ENCODE data around the gene MAP2K5.

MAP2K5 gene

DNA sequence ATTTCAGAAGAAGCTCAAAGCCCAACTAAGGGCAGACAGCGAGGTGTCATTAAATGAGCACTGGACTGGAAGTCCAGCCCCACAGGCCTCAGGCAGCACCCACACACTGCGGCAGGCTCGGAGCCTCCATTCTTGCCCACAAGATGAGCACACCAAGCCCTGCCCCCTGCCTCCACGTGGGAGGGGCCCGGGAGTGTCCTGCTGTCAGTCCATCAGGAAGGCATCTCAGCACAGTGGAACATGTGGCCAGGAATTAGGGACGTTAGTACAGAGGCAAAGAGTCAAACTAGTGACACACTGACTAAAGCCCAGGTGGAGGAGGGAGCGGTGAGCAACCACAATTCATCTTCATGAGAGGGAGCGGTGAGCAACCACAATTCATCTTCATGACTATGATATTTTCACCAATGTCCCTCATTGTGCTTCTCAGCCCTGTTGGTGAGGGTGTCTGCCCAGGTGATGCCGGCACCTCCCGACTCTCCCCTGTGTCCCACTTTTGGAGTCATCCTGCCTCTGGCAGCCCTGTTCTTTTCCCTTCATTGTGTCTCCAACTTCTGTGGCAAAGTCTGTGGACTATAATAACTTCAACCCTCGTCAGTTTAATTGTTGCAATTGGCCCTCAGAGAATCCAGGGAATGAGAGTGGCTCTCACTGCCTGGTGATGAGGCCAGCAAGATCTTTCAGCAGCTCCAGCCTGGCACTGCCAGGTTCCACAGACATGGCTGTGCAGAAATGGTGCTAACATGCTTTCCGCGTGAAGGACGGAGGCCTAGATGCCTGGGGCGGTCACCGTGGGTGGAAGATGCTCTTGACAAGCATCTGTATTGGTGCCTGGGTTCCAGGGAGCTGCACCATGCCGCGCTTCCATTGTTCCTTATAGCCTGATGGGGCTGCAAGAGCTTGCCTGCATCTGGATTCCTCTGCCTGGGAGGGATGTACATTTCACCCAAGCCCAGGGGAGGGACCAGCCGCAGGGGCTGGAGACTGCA is 259.7 kb downstream of the MAP2K5 start:
- no peak for DNase-seq (ENCODE audit: low read depth in 2 of 3, low spot score in 1 of 3)

GRCh38 chr15:67803299-67803698 is 260.8 kb downstream of the MAP2K5 start:
- DNase-seq (ENCODE audit: low read depth in 2 of 3, low spot score in 1 of 3): no peak

DNA sequence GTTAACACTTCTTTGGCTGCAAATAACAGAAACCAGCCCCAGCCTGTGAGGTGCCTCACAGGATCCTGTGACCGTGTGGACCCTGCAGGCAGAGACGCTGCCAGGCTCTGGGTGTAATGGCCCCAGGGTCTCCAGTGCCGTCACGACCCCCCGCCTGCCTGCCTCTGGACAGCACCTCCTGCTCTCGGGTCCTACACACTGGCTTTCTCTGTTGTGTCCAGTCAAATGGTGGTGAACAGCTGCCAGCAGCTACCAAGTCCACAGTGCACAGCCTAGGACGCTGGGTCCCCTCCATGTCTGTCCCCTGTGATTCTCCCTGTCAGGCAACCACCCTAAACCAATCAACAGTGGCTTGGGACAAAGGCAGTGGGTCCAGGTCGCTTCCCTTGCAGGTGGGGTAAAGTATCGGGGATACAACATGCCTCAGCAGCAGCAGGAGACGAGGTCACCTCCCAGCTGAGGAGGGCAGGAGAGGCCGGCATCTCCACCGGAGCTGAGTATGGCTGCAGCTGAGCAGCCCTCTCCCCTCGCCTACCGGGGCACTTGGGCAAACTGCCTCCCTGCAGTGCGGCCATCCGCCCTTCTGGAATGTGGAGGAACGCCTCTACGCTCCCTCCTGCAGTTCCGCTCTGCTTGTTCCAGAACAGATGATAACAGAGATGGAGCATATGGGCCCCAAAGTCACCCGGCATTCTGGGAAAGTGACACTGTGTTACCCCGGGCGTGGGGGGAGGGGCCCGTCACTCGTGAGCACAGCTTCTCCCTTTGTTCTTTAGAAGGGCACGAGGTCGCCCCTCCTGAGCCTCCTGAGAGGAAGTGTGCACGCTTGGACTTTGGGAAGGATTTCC is 261.7 kb downstream of the MAP2K5 start:
- DNase-seq (ENCODE audit: low read depth in 2 of 3, low spot score in 1 of 3): no peak

GRCh38 chr15:67805008-67805665 is 262.6 kb downstream of the MAP2K5 start:
- DNase-seq (ENCODE audit: low read depth in 2 of 3, low spot score in 1 of 3): no peak

DNA sequence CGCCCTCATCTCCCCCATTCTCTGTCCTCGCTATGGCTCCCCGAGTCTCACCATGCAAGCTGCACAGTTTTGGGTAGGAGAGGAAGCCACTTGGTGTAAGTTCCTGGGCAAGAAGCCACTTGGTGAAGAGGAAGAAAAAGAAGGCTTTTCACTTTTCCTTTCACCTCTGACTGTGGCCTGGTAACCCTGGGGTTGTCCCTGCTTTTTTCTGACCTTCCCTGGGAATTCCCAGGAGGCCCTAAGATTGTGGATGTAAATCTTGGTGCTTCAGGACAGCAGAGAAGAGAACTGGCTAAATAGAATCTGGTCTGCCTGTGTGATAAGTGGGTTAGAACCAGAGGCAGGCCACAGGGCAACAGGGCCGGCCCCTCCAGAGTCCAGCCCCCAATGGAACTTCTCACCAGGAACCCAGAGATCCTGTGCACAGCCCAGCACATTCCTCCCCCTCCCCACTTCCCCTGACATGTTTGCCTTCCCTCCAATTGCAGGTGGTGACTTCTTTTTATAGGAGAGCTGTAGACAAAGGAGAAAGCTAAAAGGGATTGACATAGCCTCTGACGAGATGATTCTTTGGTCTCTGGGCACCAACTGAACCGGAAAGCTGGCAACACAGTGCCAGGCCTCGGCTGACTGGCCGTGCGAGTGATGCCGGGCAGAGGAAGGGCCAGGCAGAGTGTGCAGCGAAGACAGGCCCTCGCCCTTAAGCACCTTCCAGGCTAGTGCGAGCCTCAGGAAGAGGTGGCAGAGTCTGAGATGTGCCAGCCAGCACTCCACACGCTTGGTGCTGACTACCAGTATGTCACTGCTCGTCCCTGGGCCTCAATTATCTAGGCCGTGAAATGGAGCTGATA is 263.4 kb downstream of the MAP2K5 start:
- no peak for DNase-seq (ENCODE audit: low read depth in 2 of 3, low spot score in 1 of 3)

DNA sequence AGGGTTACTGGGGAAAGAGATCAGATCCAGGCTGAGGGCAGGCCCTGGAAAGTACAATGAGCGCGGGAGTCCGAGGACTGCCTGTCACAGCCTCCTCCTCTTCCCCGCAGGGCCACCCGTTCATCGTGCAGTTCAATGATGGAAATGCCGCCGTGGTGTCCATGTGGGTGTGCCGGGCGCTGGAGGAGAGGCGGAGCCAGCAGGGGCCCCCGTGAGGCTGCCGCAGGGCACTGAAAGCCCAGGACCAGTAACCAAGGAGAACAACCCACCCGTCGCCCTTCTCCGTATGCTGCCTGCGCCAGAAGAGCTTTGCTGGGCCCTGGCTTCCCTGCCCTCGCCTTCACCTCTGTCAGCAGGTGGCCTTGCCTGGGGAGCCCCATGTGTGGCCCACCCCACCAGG is 264.0 kb downstream of the MAP2K5 start:
- no peak for DNase-seq (ENCODE audit: low read depth in 2 of 3, low spot score in 1 of 3)

GRCh38 chr15:67807141-67807540 is 264.6 kb downstream of the MAP2K5 start:
- DNase-seq (ENCODE audit: low read depth in 2 of 3, low spot score in 1 of 3): no peak

DNA sequence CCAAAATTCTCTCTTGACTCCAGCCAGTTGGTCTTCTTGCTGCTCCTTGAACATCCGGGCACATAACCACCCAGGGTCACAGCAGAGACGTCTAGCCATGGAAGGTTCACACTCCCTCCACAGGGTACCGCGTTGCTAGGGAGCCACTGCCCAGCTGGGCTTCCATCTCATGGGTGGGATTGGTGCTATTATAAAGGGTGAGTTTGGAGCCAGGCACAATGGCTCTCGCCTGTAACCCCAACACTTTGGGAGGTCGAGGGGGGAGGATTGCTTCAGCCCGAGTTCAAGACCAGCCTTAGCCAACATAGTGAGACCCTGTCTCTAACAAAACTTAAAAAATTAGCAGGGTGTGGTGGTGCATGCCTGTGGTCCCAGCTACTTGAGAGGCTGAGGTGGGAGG is 265.3 kb downstream of the MAP2K5 start:
- no peak for DNase-seq (ENCODE audit: low read depth in 2 of 3, low spot score in 1 of 3)

- DNase-seq (ENCODE audit: low read depth in 2 of 3, low spot score in 1 of 3): no peak
Measured at GRCh38 chr15:67808821-67809220, 266.3 kb downstream of the MAP2K5 start.

- DNase-seq (ENCODE audit: low read depth in 2 of 3, low spot score in 1 of 3): no peak
Measured at GRCh38 chr15:67809441-67809840, 266.9 kb downstream of the MAP2K5 start.

DNA sequence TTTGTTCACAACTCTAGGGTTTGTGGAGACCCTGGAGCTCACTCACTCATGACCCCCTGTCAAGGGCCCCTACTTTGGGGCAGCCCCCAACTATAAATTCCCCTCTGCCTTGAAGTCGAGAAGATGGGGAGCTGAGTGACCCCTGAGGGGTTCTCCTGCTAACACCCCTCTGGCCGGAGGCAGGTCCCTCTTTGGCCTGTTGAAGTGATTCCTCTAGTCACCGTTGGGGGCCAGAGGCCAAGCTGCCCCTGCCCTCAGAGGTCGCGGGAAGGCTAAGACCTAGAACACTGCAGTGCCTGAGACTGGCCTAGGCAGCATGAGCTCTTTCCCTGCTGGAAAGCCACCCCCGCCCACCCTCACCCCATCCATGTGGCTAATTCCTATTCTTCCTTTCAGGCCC is 267.4 kb downstream of the MAP2K5 start:
- no peak for DNase-seq (ENCODE audit: low read depth in 2 of 3, low spot score in 1 of 3)

DNA sequence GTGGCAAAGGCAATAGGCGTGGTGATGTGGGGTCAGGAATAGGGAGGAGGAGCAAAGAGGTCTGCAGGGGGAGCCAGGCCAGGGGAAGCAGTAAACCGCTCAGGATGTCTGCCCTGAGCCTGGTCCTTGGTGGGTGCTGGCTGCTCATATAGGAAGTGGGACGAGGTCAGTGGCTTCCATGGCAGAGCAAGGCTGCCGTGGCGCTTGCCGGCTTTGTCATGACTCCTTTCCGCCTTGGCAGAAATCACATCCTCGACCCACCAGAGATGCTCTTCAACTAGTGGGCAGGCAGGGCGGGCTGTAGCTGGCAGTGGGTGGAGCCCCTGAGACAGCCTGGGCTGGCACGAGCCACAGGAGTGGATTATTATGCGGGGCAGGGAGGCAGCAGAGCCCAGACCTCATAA is 269.7 kb downstream of the MAP2K5 start:
- DNase-seq (ENCODE audit: low read depth in 2 of 3, low spot score in 1 of 3): no peak

DNA sequence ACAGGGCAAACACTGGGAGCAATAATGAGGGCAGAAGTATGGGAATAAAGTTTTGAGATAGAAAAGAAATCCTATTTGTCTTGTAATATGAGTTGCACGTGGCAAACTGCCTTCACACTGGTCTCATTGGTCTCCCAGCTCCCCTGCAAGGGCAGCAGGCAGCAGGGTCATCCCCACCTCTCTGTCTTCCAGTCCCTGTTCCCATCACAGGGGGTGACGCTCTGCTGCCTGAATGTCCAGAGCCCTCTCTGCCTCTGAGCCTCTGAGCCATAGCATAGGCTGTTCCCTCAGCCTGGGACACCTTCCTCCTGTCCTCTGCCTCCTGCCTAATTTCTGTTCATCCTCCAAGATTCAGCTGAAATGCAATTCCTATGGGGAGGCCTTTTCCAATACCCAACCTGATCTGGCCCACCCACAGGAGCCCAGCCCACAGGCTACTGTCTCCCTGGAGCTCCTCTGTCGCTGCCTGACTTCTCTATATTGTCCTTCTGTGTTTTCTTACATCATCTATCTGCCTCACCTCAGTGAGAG is 270.7 kb downstream of the MAP2K5 start:
- DNase-seq (ENCODE audit: low read depth in 2 of 3, low spot score in 1 of 3): no peak

DNA sequence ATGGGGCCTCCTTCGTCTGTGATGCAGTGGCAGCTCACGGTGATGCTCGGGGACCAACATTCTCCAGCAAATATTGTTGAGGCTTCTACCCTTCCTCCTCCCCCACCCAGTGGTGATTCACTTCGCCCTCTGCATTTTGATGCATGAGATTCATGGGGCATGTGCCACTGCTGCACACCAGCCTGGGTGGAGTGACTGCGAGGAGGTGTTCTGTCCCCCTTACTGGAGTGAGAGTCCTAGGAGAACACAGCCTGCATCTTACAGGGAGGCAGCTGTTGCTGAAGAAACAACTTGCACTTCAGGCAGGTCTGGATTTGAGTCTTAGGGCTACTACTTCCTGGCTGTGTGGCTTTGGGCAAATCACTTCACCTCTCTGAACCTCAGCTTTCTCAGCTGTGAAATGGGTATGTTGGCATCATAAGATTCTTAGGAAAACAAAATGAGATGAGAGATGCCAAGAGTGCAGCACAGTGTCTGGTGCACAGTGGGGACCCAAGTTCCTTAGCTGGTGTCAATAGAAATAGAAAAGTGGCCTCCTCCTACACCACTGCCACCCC is 272.6 kb downstream of the MAP2K5 start:
- DNase-seq (ENCODE audit: low read depth in 2 of 3, low spot score in 1 of 3): no peak

DNA sequence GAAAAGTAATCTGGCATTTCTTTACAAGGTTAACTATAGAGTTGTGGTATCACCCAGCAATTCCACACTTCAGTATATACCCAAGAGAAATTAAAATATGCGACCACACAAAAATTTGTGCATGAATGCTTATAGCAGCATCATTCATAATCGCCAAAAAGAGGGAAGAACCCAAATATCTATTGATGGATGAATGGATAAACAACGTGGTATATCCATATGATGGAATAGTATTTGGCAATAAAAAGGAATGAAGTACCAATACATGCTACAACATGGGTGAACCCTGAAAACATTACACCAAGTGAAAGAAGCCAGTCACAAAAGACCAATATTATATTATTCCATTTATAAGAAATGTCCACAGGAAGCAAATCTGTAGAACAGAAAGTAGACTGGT is 274.2 kb downstream of the MAP2K5 start:
- no peak for DNase-seq (ENCODE audit: low read depth in 2 of 3, low spot score in 1 of 3)

DNA sequence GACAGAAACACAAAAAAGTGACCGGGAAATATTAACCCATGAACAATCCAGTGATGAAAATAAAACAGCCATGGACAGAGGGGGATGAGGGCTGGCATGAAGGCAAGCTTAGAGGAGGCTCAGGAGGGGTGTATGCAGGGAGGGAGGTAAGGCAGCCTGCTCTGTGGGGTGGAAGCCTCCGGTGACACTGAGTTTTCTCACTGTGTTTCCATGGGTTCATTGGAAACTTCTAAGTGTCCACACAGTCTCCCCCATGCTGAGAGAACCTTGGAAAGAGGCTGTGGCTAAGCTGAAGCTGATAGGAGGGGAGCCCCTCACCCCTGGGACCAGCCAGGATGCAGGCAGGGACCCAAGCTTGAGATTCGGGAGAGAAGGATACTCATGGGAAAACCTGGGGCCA is 276.0 kb downstream of the MAP2K5 start:
- no peak for DNase-seq (ENCODE audit: low read depth in 2 of 3, low spot score in 1 of 3)

GRCh38 chr15:67819636-67820035 is 277.1 kb downstream of the MAP2K5 start:
- no peak for DNase-seq (ENCODE audit: low read depth in 2 of 3, low spot score in 1 of 3)

DNA sequence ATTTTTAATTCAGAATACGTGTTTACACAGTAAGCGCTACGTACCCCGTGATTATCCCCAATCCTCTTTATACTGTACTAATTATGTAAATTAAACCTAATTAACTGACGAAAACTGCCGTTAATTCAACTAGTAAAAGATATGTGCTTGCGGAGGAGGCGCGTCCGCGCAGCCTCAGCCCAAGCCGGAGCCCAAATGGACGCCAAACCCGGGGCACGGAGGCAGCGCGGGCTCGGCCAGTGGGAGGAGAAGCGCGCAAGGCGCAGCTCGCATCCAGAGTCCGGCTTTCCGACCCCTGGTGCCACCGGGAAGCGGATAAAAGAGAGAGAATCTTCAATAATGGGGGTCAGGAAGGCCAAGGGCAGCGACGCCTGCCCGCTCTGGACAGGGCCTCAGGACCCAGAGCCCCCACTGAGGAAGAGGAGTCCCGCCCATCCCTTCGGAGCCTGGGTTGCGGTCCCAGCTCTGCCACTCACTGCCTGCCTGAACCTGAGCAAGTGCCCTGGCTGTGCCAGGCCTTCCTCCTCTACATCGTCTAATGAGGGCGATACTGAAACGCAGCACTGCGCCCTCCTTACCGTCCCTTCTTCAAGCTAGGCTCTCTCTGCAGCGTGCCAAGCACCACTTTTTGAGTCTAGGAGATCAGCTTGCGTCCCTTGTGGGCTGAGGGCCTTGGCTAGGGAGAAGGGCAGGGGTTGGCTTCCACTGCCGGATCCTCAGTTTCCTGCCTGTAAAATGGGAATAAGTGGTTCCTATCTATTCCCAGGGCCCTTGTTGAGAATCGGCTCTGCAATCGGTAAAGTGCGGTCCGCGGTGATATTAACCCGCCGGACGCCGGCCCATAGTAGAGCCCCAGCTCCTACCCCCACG is 277.9 kb downstream of the MAP2K5 start:
- no peak for DNase-seq (ENCODE audit: low read depth in 2 of 3, low spot score in 1 of 3)
